GM12891 (cell line): ENCODE measurements around the gene COL17A1.

Experiments
- POLR2A ChIP-seq: IDR thresholded peaks from 2 replicates; pipeline ENCODE4 v1.6.1; 2011; ENCODE audit warnings: low read depth, low read length, control low read depth
- POLR2AphosphoS5 ChIP-seq: IDR thresholded peaks from 2 replicates; pipeline ENCODE4 v1.6.1; 2011; ENCODE audit warnings: low read depth, low read length, control low read depth

DNA sequence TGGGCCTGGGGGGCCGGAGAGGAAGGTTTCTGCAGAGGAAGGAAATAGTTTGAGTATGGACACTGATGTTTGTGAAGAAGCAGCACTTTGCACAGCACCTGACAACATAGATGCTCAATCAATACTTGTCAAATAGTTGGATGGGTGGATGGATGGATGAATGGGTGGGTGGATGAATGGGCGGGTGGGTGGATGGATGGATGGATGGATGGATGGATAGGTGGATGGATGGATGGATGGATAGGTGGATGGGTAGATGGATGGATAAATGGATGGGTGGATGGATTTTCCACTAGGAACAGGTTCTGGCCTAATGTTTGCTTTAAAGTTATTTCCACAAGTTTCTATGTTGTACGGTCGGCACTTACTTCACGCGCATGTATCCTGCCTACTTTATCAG, 45.3 kb downstream of the COL17A1 start:
- TF ChIP-seq POLR2A, result no peak
- no peak for TF ChIP-seq POLR2AphosphoS5
